ENCODE data around the gene CACTIN. TPM values are rescaled to one million over a fixed set of nuclear protein-coding genes. Genes with fewer than 3 reads are reported as not detected.

The CACTIN gene
- total and polyA plus RNA-seq, 7 experiments from 2014 or later = 9.5 to 46.7 (median 35.9) TPM

- Histone ChIP-seq H3K4me3 (ENCODE audit: low read length) (peak overlapping the region; percentile 71), H3K27ac (ENCODE audit: low read depth, low read length) (peak overlapping the region; percentile 74), H3K36me3 (ENCODE audit: control insufficient read depth in 2 of 3, insufficient read depth in 3 of 3, low read length in 3 of 3) (peaks cover 0 to 15% (median 4%) of the 10 kb centered on the region in 3 experiments), H3K9me3 (ENCODE audit: control insufficient read depth in 2 of 3, low read length in 3 of 3) (no peaks in the 10 kb centered on the region), H3K4me1 (ENCODE audit: control insufficient read depth in 2 of 2, insufficient read depth in 2 of 2, low read length in 2 of 2) (peaks cover 12 to 13% of the 10 kb centered on the region in 2 donors), H3K27me3 (ENCODE audit: control insufficient read depth in 2 of 2, insufficient read depth in 2 of 2, low read length in 2 of 2) (no peaks in the 10 kb centered on the region)
- POLR2A ChIA-PET = interaction anchor here (0.5 to 1.9 kb wide), 7 partner anchors 11 to 188 kb away, joined by 3 to 9 read pairs (median 3); partner anchors contain the start of genes GIPC3, MFSD12 and MRPL54
- peak overlapping the region; percentile 49 to 91 (median 81) for H3K4me3 Mint-ChIP-seq
- intact Hi-C loops (cut with micrococcal nuclease) = loop anchor here (1.0 to 5.0 kb wide), 3 partner anchors 33 to 189 kb away; partner anchors contain the start of genes MRPL54 (in 2 of the 2), FZR1 (in 1 of the 2) and TBXA2R (in 1 of the 2)
- ATAC-seq (peak; percentile 54), DNase-seq (peak; percentile 59 to 93 (median 67))
- H3K9me3 Mint-ChIP-seq = no peaks in the 10 kb centered on the region
- H3K4me1 Mint-ChIP-seq = peaks cover 11 to 29% (median 14%) of the 10 kb centered on the region in 7 donors
- no peaks in the 10 kb centered on the region for H3K27me3 Mint-ChIP-seq
- peaks cover 0 to 8% (median 6%) of the 10 kb centered on the region in 5 donors for H3K36me3 Mint-ChIP-seq
- peak overlapping the region in 6 of 9 donors; percentile 36 to 83 (median 62) for H3K27ac Mint-ChIP-seq
- CTCF ChIA-PET = interaction anchor here (0.6 to 1.1 kb wide), 2 partner anchors 29 to 114 kb away, joined by 4 read pairs; no protein-coding TSS in a partner anchor
These were observed 52.5 kb downstream of the CACTIN start for GRCh38 chr19:3573858-3574637.

- no peaks in the 10 kb centered on the region for H3K9me3 ChIP-seq (ENCODE audit: control insufficient read depth in 2 of 3, low read length in 3 of 3)
- peaks cover 11 to 29% (median 14%) of the 10 kb centered on the region in 7 donors for H3K4me1 Mint-ChIP-seq
- peak overlapping the region; percentile 49 to 91 (median 81) for H3K4me3 Mint-ChIP-seq
- peaks cover 0 to 8% (median 6%) of the 10 kb centered on the region in 5 donors for H3K36me3 Mint-ChIP-seq
- H3K36me3 ChIP-seq (ENCODE audit: control insufficient read depth in 2 of 3, insufficient read depth in 3 of 3, low read length in 3 of 3) = peaks cover 0 to 12% (median 4%) of the 10 kb centered on the region in 3 experiments
- peak overlapping the region in 3 of 9 donors; percentile 52 to 80 (median 58) for H3K27ac Mint-ChIP-seq
- ATAC-seq = no peak
- H3K27ac ChIP-seq (ENCODE audit: low read depth, low read length) = peak overlapping the region; percentile 74
- H3K27me3 ChIP-seq (ENCODE audit: control insufficient read depth in 2 of 2, insufficient read depth in 2 of 2, low read length in 2 of 2) = no peaks in the 10 kb centered on the region
- peak in 1 of 9 donors; percentile 20 for DNase-seq
- ChIA-PET POLR2A (interaction anchor here (0.6 to 1.9 kb wide), 5 partner anchors 12 to 189 kb away, joined by 3 to 9 read pairs (median 5); partner anchors contain the start of genes GIPC3, MFSD12 and MRPL54), CTCF (interaction anchor here (0.6 to 1.1 kb wide), 2 partner anchors 29 to 115 kb away, joined by 4 read pairs; no protein-coding TSS in a partner anchor)
- peak overlapping the region; percentile 71 for H3K4me3 ChIP-seq (ENCODE audit: low read length)
- no peaks in the 10 kb centered on the region for H3K9me3 Mint-ChIP-seq
- H3K27me3 Mint-ChIP-seq = no peaks in the 10 kb centered on the region
- intact Hi-C loops (cut with micrococcal nuclease) = loop anchor here (1.0 to 5.0 kb wide), 3 partner anchors 34 to 189 kb away; partner anchors contain the start of genes MRPL54 (in 2 of the 2), FZR1 (in 1 of the 2) and TBXA2R (in 1 of the 2)
- H3K4me1 ChIP-seq (ENCODE audit: control insufficient read depth in 2 of 2, insufficient read depth in 2 of 2, low read length in 2 of 2) = peaks cover 12 to 13% of the 10 kb centered on the region in 2 donors
These were observed 53.3 kb downstream of the CACTIN start for GRCh38 chr19:3573162-3573857.

GRCh38 chr19:3572855-3573161, 53.8 kb downstream of the CACTIN start, which contains the start of gene HMG20B:
Gene HMG20B (plus strand): TSS chr19:3572944. CDS start chr19:3573310, 366 bp downstream.
- ChIA-PET POLR2A (interaction anchor here (1.4 kb wide), 1 partner anchor 190 kb away, joined by 3 read pairs; the partner anchor contains the start of gene MRPL54), CTCF (no interaction called here)
- Histone ChIP-seq H3K27ac (ENCODE audit: low read depth, low read length) (peak within 1 kb of the TSS; percentile 74), H3K36me3 (ENCODE audit: control insufficient read depth in 2 of 3, insufficient read depth in 3 of 3, low read length in 3 of 3) (peaks cover 0 to 12% (median 4%) of the 10 kb centered on the region in 3 experiments), H3K4me1 (ENCODE audit: control insufficient read depth in 2 of 2, insufficient read depth in 2 of 2, low read length in 2 of 2) (peaks cover 12 to 13% of the 10 kb centered on the region in 2 donors), H3K27me3 (ENCODE audit: control insufficient read depth in 2 of 2, insufficient read depth in 2 of 2, low read length in 2 of 2) (no peaks in the 10 kb centered on the region), H3K9me3 (ENCODE audit: control insufficient read depth in 2 of 3, low read length in 3 of 3) (no peaks in the 10 kb centered on the region), H3K4me3 (ENCODE audit: low read length) (peak within 1 kb of the TSS; percentile 75)
- ATAC-seq = peak; percentile 0
- peak within 1 kb of the TSS; percentile 72 to 91 (median 82) for H3K4me3 Mint-ChIP-seq
- DNase-seq = no peak
- peaks cover 0 to 8% (median 6%) of the 10 kb centered on the region in 5 donors for H3K36me3 Mint-ChIP-seq
- H3K9me3 Mint-ChIP-seq = no peaks in the 10 kb centered on the region
- no peaks in the 10 kb centered on the region for H3K27me3 Mint-ChIP-seq
- peaks cover 11 to 29% (median 14%) of the 10 kb centered on the region in 7 donors for H3K4me1 Mint-ChIP-seq
- peak within 1 kb of the TSS in 8 of 9 donors; percentile 46 to 84 (median 73) for H3K27ac Mint-ChIP-seq
- intact Hi-C loops (cut with micrococcal nuclease) = loop anchor here (1.0 to 5.0 kb wide), 6 partner anchors 13 to 190 kb away; partner anchors contain the start of genes FZR1 (in 2 of the 2), MFSD12 (in 2 of the 2), MRPL54 (in 2 of the 2) and TBXA2R (in 1 of the 2)

- H3K36me3 ChIP-seq (ENCODE audit: control insufficient read depth in 2 of 3, insufficient read depth in 3 of 3, low read length in 3 of 3) = peaks cover 0 to 12% (median 4%) of the 10 kb centered on the region in 3 experiments
- DNase-seq = peak; percentile 94 to 99 (median 98)
- Mint-ChIP-seq H3K4me3 (peak overlapping the region; percentile 72 to 91 (median 82)), H3K9me3 (no peaks in the 10 kb centered on the region), H3K4me1 (peaks cover 11 to 29% (median 14%) of the 10 kb centered on the region in 7 donors), H3K36me3 (peaks cover 0 to 8% (median 6%) of the 10 kb centered on the region in 5 donors), H3K27ac (peak overlapping the region in 8 of 9 donors; percentile 30 to 84 (median 61)), H3K27me3 (no peaks in the 10 kb centered on the region)
- H3K4me1 ChIP-seq (ENCODE audit: control insufficient read depth in 2 of 2, insufficient read depth in 2 of 2, low read length in 2 of 2) = peaks cover 12 to 13% of the 10 kb centered on the region in 2 donors
- ATAC-seq = peak; percentile 96
- intact Hi-C loops (cut with micrococcal nuclease) = loop anchor here (1.0 to 5.0 kb wide), 6 partner anchors 14 to 191 kb away; partner anchors contain the start of genes MFSD12 (in 2 of the 2), MRPL54 (in 2 of the 2), FZR1 (in 1 of the 2) and TBXA2R (in 1 of the 2)
- no peaks in the 10 kb centered on the region for H3K9me3 ChIP-seq (ENCODE audit: control insufficient read depth in 2 of 3, low read length in 3 of 3)
- ChIA-PET CTCF (no interaction called here), POLR2A (interaction anchor here (3.0 kb wide), 1 partner anchor 15 kb away, joined by 15 read pairs; the partner anchor contains the start of gene MFSD12)
- H3K27me3 ChIP-seq (ENCODE audit: control insufficient read depth in 2 of 2, insufficient read depth in 2 of 2, low read length in 2 of 2) = no peaks in the 10 kb centered on the region
- peak overlapping the region; percentile 62 for H3K27ac ChIP-seq (ENCODE audit: low read depth, low read length)
- H3K4me3 ChIP-seq (ENCODE audit: low read length) = peak overlapping the region; percentile 75
These were observed 54.3 kb downstream of the CACTIN start for GRCh38 chr19:3572132-3572854.

GRCh38 chr19:3570606-3571011, 56.0 kb downstream of the CACTIN start:
- ATAC-seq (no peak), DNase-seq (no peak)
- no peaks in the 10 kb centered on the region for H3K9me3 Mint-ChIP-seq
- intact Hi-C loops (cut with micrococcal nuclease) = loop anchor here in 1 of 2 donors (5.0 kb wide), 1 partner anchor 37 kb away; the partner anchor contains the start of gene TBXA2R
- peaks cover 11 to 29% (median 14%) of the 10 kb centered on the region in 7 donors for H3K4me1 Mint-ChIP-seq
- POLR2A ChIA-PET = interaction anchor here (3.0 kb wide), 1 partner anchor 13 kb away, joined by 15 read pairs; the partner anchor contains the start of gene MFSD12
- H3K27ac Mint-ChIP-seq = no peak overlapping the region
- no peaks in the 10 kb centered on the region for H3K27me3 Mint-ChIP-seq
- H3K4me1 ChIP-seq (ENCODE audit: control insufficient read depth in 2 of 2, insufficient read depth in 2 of 2, low read length in 2 of 2) = peaks cover 12 to 13% of the 10 kb centered on the region in 2 donors
- H3K27me3 ChIP-seq (ENCODE audit: control insufficient read depth in 2 of 2, insufficient read depth in 2 of 2, low read length in 2 of 2) = no peaks in the 10 kb centered on the region
- CTCF ChIA-PET = interaction anchor here (0.6 kb wide), 1 partner anchor 100 kb away, joined by 3 read pairs; no protein-coding TSS in a partner anchor
- no peaks in the 10 kb centered on the region for H3K9me3 ChIP-seq (ENCODE audit: control insufficient read depth in 2 of 3, low read length in 3 of 3)
- H3K4me3 Mint-ChIP-seq = no peak overlapping the region
- no peak overlapping the region for H3K27ac ChIP-seq (ENCODE audit: low read depth, low read length)
- H3K36me3 Mint-ChIP-seq = peaks cover 0 to 8% (median 6%) of the 10 kb centered on the region in 5 donors
- no peak overlapping the region for H3K4me3 ChIP-seq (ENCODE audit: low read length)
- H3K36me3 ChIP-seq (ENCODE audit: control insufficient read depth in 2 of 3, insufficient read depth in 3 of 3, low read length in 3 of 3) = peaks cover 0 to 8% (median 0%) of the 10 kb centered on the region in 3 experiments

Data from naive thymus-derived CD4-positive, alpha-beta T cell (primary cell).